ENCODE measurements around the gene DCUN1D3. TPM values are rescaled to one million over a fixed set of nuclear protein-coding genes. Genes with fewer than 3 reads are reported as not detected.

DCUN1D3 gene
- total and polyA plus RNA-seq, 2 donors (not counting 3 experiments of a cell fraction or from before 2014, with no cell fraction given), result 10.4 to 35.0 TPM

- Histone ChIP-seq H3K9me3 (replicated peaks; ENCODE audit: control insufficient read depth, insufficient read depth, low read length) (no peaks in the 10 kb centered on the region), H2AFZ (ENCODE audit: low read depth, low read length) (no peak overlapping the region), H3K4me3 (replicated peaks in 1 of 3; ENCODE audit: insufficient read depth in 1 of 3, low read depth in 1 of 3, low read length in 3 of 3) (peak overlapping the region in 2 of 3 experiments; percentile 83 to 96), H3K9ac (replicated peaks; ENCODE audit: extremely low read depth, insufficient read depth, low read length) (peak overlapping the region; percentile 94), H3K79me2 (ENCODE audit: control insufficient read depth, insufficient read depth, low read length) (peaks cover 88% of the 10 kb centered on the region), H3K4me1 (ENCODE audit: control insufficient read depth, extremely low read depth, insufficient read depth, low read length) (peaks cover 35% of the 10 kb centered on the region), H3K27ac (ENCODE audit: insufficient read depth, low read depth, low read length) (peak overlapping the region; percentile 81), H4K20me1 (replicated peaks; ENCODE audit: control insufficient read depth, extremely low read depth, insufficient read depth, low read length) (no peaks in the 10 kb centered on the region), H3K9me1 (replicated peaks; ENCODE audit: control insufficient read depth, extremely low read depth, insufficient read depth, low read length) (no peaks in the 10 kb centered on the region), H3K27me3 (ENCODE audit: control insufficient read depth in 2 of 2, insufficient read depth in 2 of 2, low read length in 2 of 2) (no peaks in the 10 kb centered on the region), H3K4me2 (ENCODE audit: insufficient read depth, low read length) (peak overlapping the region; percentile 92), H3K36me3 (ENCODE audit: control insufficient read depth in 2 of 2, extremely low read depth in 1 of 2, insufficient read depth in 2 of 2, low read length in 2 of 2) (peaks cover 7 to 23% of the 10 kb centered on the region in 2 experiments)
- no peak for FAIRE-seq
- TF ChIP-seq POLR2A (IDR thresholded peaks at IDR 0.05; ENCODE audit: low read depth, low read length) (peak; percentile 37), MYC (IDR thresholded peaks at IDR 0.05; ENCODE audit: low read depth, low read length) (no peak)
- ChIA-PET POLR2A (interaction anchor here (1.1 kb wide), 1 partner anchor 44 kb away, joined by 3 read pairs; no protein-coding TSS in a partner anchor), CTCF (interaction anchor here (0.9 to 3.6 kb wide), 6 partner anchors 11 to 261 kb away, joined by 3 to 33 read pairs (median 4); no protein-coding TSS in a partner anchor)
- no TSS peak for BruUV-seq (replicated peaks)
- no peak for DNase-seq (ENCODE audit: low read depth, low spot score)
- dilution Hi-C loops (cut with MboI; ENCODE audit: extremely low pct_ligation_motif_present, low sequenced_read_pairs) (no loop called here), intact Hi-C loops (cut with micrococcal nuclease) (no loop called here)
Observed at GRCh38 chr16:20897922-20898321, 2.2 kb downstream of the DCUN1D3 start.

DNA sequence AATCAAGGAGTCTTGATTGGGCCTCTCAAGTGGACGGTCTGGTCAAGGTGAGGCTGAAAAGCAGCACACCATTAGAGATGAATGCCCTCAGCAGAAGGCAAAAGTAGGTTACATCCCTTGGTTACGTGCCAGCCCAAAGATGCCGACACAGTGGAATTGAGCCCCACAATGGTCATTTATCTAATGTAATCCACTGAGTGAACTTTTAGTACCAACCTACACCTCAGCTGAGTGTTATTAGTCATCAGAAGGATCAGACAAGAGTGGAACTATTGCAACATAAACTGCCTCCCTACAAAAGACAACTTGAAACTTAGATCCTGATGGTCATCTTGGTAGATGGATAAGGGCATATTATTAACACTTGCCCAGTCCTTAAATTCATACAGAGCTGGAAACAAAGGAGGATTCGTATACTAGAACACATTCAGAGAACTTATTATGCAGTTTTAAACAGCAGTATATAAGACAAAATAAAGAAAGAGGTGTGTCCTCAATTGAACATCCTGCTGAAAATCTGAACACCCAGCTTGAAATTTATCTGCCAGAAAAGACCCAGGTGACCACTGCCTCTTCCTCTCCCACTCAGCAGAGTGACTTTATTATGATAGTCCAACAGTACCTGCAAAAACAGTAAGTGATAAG is 2.8 kb downstream of the DCUN1D3 start:
- peaks cover 89% of the 10 kb centered on the region for H3K79me2 ChIP-seq (ENCODE audit: control insufficient read depth, insufficient read depth, low read length)
- DNase-seq (ENCODE audit: low read depth, low spot score) (no peak), FAIRE-seq (no peak)
- H3K36me3 ChIP-seq (ENCODE audit: control insufficient read depth in 2 of 2, extremely low read depth in 1 of 2, insufficient read depth in 2 of 2, low read length in 2 of 2), result peaks cover 7 to 25% of the 10 kb centered on the region in 2 experiments
- peak overlapping the region; percentile 92 for H3K4me2 ChIP-seq (ENCODE audit: insufficient read depth, low read length)
- H3K9me1 ChIP-seq (replicated peaks; ENCODE audit: control insufficient read depth, extremely low read depth, insufficient read depth, low read length), result no peaks in the 10 kb centered on the region
- H3K27ac ChIP-seq (ENCODE audit: insufficient read depth, low read depth, low read length), result no peak overlapping the region
- H2AFZ ChIP-seq (ENCODE audit: low read depth, low read length), result no peak overlapping the region
- CTCF ChIA-PET, result interaction anchor here (1.1 to 3.6 kb wide), 5 partner anchors 10 to 262 kb away, joined by 3 to 33 read pairs (median 5); no protein-coding TSS in a partner anchor
- intact Hi-C loops (cut with micrococcal nuclease) (no loop called here), dilution Hi-C loops (cut with MboI; ENCODE audit: extremely low pct_ligation_motif_present, low sequenced_read_pairs) (no loop called here)
- BruUV-seq (replicated peaks), result no TSS peak
- H3K9ac ChIP-seq (replicated peaks; ENCODE audit: extremely low read depth, insufficient read depth, low read length), result no peak overlapping the region
- peak; percentile 52 for TF ChIP-seq POLR2A (IDR thresholded peaks at IDR 0.05; ENCODE audit: low read depth, low read length)
- TF ChIP-seq GATA2 (IDR thresholded peaks at IDR 0.05; ENCODE audit: insufficient read depth, insufficient read length, low read depth, low read length), result no peak
- no peaks in the 10 kb centered on the region for H3K27me3 ChIP-seq (ENCODE audit: control insufficient read depth in 2 of 2, insufficient read depth in 2 of 2, low read length in 2 of 2)
- POLR2A ChIA-PET, result interaction anchor here (1.1 kb wide), 1 partner anchor 44 kb away, joined by 3 read pairs; no protein-coding TSS in a partner anchor
- peaks cover 30% of the 10 kb centered on the region for H3K4me1 ChIP-seq (ENCODE audit: control insufficient read depth, extremely low read depth, insufficient read depth, low read length)
- H3K4me3 ChIP-seq (replicated peaks in 1 of 3; ENCODE audit: insufficient read depth in 1 of 3, low read depth in 1 of 3, low read length in 3 of 3), result peak overlapping the region in 2 of 3 experiments; percentile 83 to 96
- no peaks in the 10 kb centered on the region for H3K9me3 ChIP-seq (replicated peaks; ENCODE audit: control insufficient read depth, insufficient read depth, low read length)
- H4K20me1 ChIP-seq (replicated peaks; ENCODE audit: control insufficient read depth, extremely low read depth, insufficient read depth, low read length), result no peaks in the 10 kb centered on the region

Measured in endothelial cell of umbilical vein (primary cell).